Endodermal cell (in vitro differentiated cells): ENCODE measurements around the gene VGLL2. TPM values are rescaled to one million over a fixed set of nuclear protein-coding genes. Genes with fewer than 3 reads are reported as not detected.

Source experiments
- DNase-seq: peaks from one replicate; pipeline ENCODE4 v3.0.0-alpha.2; 2017
- H3K27ac ChIP-seq: 2 replicates; pipeline ENCODE4 v1.5.1; 2013; ENCODE audit warnings: mild to moderate bottlenecking, low read depth, low read length, moderate library complexity
- H3K27me3 ChIP-seq: 2 replicates; pipeline ENCODE4 v1.6.1; 2013; ENCODE audit warnings: mild to moderate bottlenecking, low read length, moderate library complexity; ENCODE audit not compliant: insufficient read depth, control insufficient read depth, poor library complexity, severe bottlenecking
- H3K36me3 ChIP-seq: 2 replicates; pipeline ENCODE4 v1.7.0; 2013; ENCODE audit warnings: mild to moderate bottlenecking, low read length, moderate library complexity; ENCODE audit not compliant: control insufficient read depth, insufficient read depth
- H3K4me1 ChIP-seq: one replicate; pipeline ENCODE4 v1.7.0; 2013; ENCODE audit warnings: low read length; ENCODE audit not compliant: control insufficient read depth, insufficient read depth
- H3K4me3 ChIP-seq: 2 replicates; pipeline ENCODE4 v1.5.1; 2013; ENCODE audit warnings: mild to moderate bottlenecking, low read length, moderate library complexity
- H3K9ac ChIP-seq: 2 replicates; pipeline ENCODE4 v1.6.1; 2013; ENCODE audit warnings: mild to moderate bottlenecking, low read length, moderate library complexity; ENCODE audit not compliant: poor library complexity, severe bottlenecking; ENCODE audit errors: extremely low read depth
- H3K9me3 ChIP-seq: 2 replicates; pipeline ENCODE4 v1.6.1; 2013; ENCODE audit warnings: mild to moderate bottlenecking, low read length, moderate library complexity; ENCODE audit not compliant: control insufficient read depth
- H3K27ac Mint-ChIP-seq: 2 replicates; pipeline ENCODE4 v1.8.0; 2020; ENCODE audit warnings: mixed read lengths
- H3K27me3 Mint-ChIP-seq: 2 replicates; pipeline ENCODE4 v1.8.0; 2021; ENCODE audit warnings: mild to moderate bottlenecking, mixed read lengths; ENCODE audit not compliant: insufficient read depth
- H3K36me3 Mint-ChIP-seq: 2 replicates; pipeline ENCODE4 v1.8.0; 2020; ENCODE audit warnings: low read depth, mixed read lengths
- H3K4me1 Mint-ChIP-seq: 2 replicates; pipeline ENCODE4 v1.8.0; 2020; ENCODE audit warnings: mixed read lengths
- H3K4me3 Mint-ChIP-seq: 2 replicates; pipeline ENCODE4 v1.8.0; 2020; ENCODE audit warnings: mild to moderate bottlenecking, moderate library complexity, mixed read lengths
- H3K9me3 Mint-ChIP-seq: 2 replicates; pipeline ENCODE4 v1.8.0; 2020; ENCODE audit warnings: mild to moderate bottlenecking, mixed read lengths
- WGBS, 2 experiments: methylation state at CpG; one replicate each; pipeline versions ENCODE4 v1.1.5 to v1.1.7; 2013; ENCODE audit warnings: missing lambda C conversion rate in 2 of 2, mixed read lengths in 1 of 2; ENCODE audit not compliant: insufficient coverage in 1 of 2, insufficient read length in 1 of 2; 5-methylcytosine and 5-hydroxymethylcytosine counted together
- total RNA-seq, 2 donors: library from RNA; stranded (reverse); fragmentation: NEBNext Ultra II Directional in 1 of 2; extraction: Animal tissue kit (Norgen Biotek cat#: 25700) in 1 of 2; gene quantifications; 2 replicates in 1 of 2; 3 replicates in 1 of 2; pipeline ENCODE4 v1.2.1, GENCODE V29; 2021
- TF ChIP-seq, protein P1 (sequence below): fragments of 200-600 bp; sonication (generic); conservative IDR thresholded peaks from 2 replicates; pipeline ENCODE4 v1.5.0; 2021; ENCODE audit warnings: antibody characterized with exemption, mild to moderate bottlenecking

VGLL2 gene
- total RNA-seq, 2 donors from 2014 or later = 0.15 TPM; not detected in 1

DNA sequence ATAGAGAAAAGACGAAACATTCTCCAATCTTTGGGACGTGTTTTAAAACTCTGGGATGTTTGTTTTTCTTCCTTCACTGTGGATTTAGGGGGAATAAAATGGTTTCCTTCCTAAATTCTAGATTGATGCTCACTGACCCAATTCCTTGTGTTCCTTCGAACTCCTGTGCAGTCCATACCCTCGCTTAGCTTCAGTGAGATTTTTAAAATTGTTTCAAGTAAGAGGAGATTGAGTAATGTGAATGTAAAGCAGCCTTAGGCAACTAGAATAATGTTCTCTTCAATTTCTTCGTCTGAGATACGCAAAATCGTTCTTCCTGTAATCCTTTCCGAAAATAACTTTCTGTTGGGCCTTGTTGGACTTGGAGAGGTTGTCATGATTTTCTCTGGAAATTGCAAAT is 2.6 kb upstream of the VGLL2 start:
- H3K27ac Mint-ChIP-seq = no peak overlapping the region
- Histone ChIP-seq H3K27me3 (peaks cover 96% of the 10 kb centered on the region), H3K4me3 (no peak overlapping the region), H3K9me3 (no peaks in the 10 kb centered on the region), H3K36me3 (no peaks in the 10 kb centered on the region), H3K4me1 (no peaks in the 10 kb centered on the region), H3K27ac (no peak overlapping the region), H3K9ac (no peak overlapping the region)
- peaks cover 17% of the 10 kb centered on the region for H3K4me1 Mint-ChIP-seq
- no peak for DNase-seq
- H3K4me3 Mint-ChIP-seq = no peak overlapping the region
- 82 to 93% methylated on average over 3 to 8 of the region's 8 CpGs for WGBS, 2 experiments
- H3K9me3 Mint-ChIP-seq = peaks cover under 1% of the 10 kb centered on the region
- peaks cover 62% of the 10 kb centered on the region for H3K27me3 Mint-ChIP-seq
- TF ChIP-seq, protein P1, sequence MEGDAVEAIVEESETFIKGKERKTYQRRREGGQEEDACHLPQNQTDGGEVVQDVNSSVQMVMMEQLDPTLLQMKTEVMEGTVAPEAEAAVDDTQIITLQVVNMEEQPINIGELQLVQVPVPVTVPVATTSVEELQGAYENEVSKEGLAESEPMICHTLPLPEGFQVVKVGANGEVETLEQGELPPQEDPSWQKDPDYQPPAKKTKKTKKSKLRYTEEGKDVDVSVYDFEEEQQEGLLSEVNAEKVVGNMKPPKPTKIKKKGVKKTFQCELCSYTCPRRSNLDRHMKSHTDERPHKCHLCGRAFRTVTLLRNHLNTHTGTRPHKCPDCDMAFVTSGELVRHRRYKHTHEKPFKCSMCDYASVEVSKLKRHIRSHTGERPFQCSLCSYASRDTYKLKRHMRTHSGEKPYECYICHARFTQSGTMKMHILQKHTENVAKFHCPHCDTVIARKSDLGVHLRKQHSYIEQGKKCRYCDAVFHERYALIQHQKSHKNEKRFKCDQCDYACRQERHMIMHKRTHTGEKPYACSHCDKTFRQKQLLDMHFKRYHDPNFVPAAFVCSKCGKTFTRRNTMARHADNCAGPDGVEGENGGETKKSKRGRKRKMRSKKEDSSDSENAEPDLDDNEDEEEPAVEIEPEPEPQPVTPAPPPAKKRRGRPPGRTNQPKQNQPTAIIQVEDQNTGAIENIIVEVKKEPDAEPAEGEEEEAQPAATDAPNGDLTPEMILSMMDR = no peak
- H3K36me3 Mint-ChIP-seq = no peaks in the 10 kb centered on the region

- TF ChIP-seq, protein P1 = no peak
- Mint-ChIP-seq H3K27ac (no peak overlapping the region), H3K9me3 (no peaks in the 10 kb centered on the region), H3K4me3 (no peak overlapping the region), H3K4me1 (peaks cover 17% of the 10 kb centered on the region), H3K27me3 (peaks cover 69% of the 10 kb centered on the region), H3K36me3 (no peaks in the 10 kb centered on the region)
- H3K9ac ChIP-seq = no peak overlapping the region
- no peak overlapping the region for H3K4me3 ChIP-seq
- DNase-seq = no peak
- 89 to 90% methylated on average over 7 to 27 of the region's 27 CpGs for WGBS, 2 experiments
- H3K27ac ChIP-seq = no peak overlapping the region
- no peaks in the 10 kb centered on the region for H3K9me3 ChIP-seq
- peaks cover 99% of the 10 kb centered on the region for H3K27me3 ChIP-seq
- no peaks in the 10 kb centered on the region for H3K36me3 ChIP-seq
- H3K4me1 ChIP-seq = no peaks in the 10 kb centered on the region
These were observed 1.9 kb upstream of the VGLL2 start for GRCh38 chr6:117263353-117263927.

GRCh38 chr6:117264369-117264691 is 1.0 kb upstream of the VGLL2 start:
- Mint-ChIP-seq H3K4me1 (peaks cover 17% of the 10 kb centered on the region), H3K9me3 (no peaks in the 10 kb centered on the region), H3K27me3 (peaks cover 78% of the 10 kb centered on the region), H3K36me3 (no peaks in the 10 kb centered on the region), H3K27ac (no peak overlapping the region), H3K4me3 (peak overlapping the region; percentile 57)
- TF ChIP-seq, protein P1 = no peak
- Histone ChIP-seq H3K27ac (no peak overlapping the region), H3K27me3 (peaks cover 99% of the 10 kb centered on the region), H3K9me3 (no peaks in the 10 kb centered on the region), H3K4me3 (peak overlapping the region; percentile 78), H3K4me1 (no peaks in the 10 kb centered on the region), H3K36me3 (no peaks in the 10 kb centered on the region), H3K9ac (no peak overlapping the region)
- 25 to 30% methylated on average over 8 of the region's 8 CpGs for WGBS, 2 experiments
- no peak for DNase-seq
